CD4-positive, alpha-beta T cell treated with Interferon alpha-2 for 1 hour (primary cell): ENCODE data around the gene FETUB.
"Not testable (repeated sequence)": the region's sequence is repeated elsewhere in the genome, so short reads cannot be mapped to it uniquely, and the experiment has no call there.

Experiments used
- DNase-seq, 2 donors: peaks; one replicate each; pipeline ENCODE4 v3.0.0-alpha.2; 2020 to 2022

FETUB gene

GRCh38 chr3:186683979-186684378 is 43.8 kb downstream of the FETUB start:
- DNase-seq = no peak

GRCh38 chr3:186686475-186686874 is 46.3 kb downstream of the FETUB start:
- DNase-seq = peak in 1 of 2 donors; percentile 5

- DNase-seq = no peak
Observed at GRCh38 chr3:186687120-186687651, 47.0 kb downstream of the FETUB start.

GRCh38 chr3:186690304-186690703 is 50.1 kb downstream of the FETUB start:
- not testable (repeated sequence) for DNase-seq

GRCh38 chr3:186691676-186692075 is 51.5 kb downstream of the FETUB start:
- no peak for DNase-seq

DNA sequence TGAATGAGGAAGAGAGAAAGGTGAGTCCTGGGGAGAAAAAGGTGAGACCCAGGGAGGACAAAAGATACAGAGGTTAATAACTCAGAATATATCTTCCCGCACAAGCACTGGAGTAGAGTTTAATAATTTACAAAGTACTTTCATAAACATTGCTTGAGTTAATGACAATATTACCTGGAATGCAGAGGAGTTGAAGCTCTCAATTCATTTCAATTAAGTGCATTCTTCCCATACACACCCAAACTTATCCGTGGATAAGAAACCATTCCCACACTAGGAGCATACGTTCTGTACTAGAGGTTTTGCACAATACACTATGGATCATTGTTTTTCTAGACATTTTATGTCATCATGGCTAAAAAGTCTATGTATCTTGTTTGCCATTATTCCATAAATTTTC is 53.6 kb downstream of the FETUB start:
- DNase-seq = no peak

DNA sequence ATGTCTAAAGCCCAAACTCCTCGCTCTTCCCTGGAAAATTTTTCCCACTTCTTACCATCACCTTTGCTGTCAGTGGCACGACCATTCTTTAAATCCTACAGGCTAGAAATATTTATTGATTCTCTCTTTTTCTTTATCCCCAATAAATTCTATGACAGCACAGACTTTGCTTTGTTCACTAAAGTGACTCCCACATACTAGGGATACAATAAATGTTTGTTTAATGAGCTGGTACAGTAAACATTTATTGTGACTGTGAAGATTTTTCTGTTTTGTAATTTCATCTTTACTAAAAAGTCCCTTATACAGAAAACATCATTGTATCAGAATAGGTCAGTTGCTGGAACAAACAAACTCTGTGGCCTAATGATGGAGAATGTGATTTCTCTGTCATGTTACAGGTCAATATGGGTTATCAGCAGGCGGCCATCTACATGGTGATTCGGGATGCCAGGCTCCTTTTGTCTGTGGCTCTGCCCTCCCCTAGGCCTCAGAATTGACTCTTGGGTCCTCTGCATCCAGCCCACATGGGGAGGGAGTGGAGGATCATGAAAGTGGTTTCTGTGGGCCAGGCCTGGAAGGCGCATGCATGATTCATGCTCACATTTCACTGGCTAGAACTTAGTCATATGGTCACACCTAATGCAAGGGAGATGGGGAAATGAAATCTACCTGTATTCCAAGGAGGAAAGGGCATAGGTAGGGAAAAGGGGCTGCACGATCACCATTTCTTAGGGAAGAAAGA is 54.3 kb downstream of the FETUB start:
- no peak for DNase-seq

DNA sequence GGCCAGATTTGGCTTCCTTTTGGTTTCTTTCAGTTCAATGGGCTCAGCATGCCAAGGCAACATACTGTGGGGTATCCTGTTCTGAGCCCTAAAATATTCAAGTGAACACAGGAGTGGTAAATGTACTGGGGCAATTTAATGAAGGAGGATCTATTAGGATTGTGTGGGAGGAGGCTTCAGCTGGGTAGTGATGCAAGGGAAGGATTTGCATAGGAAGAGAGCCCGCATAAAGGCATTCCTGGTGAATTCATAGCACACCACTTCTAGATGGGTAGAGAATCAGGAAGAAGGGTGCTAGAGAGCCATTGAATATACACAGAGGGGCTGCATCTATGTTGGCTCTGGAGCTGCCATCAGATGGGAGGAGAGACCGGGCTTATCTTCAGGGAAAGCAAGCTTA is 56.3 kb downstream of the FETUB start:
- no peak for DNase-seq

DNA sequence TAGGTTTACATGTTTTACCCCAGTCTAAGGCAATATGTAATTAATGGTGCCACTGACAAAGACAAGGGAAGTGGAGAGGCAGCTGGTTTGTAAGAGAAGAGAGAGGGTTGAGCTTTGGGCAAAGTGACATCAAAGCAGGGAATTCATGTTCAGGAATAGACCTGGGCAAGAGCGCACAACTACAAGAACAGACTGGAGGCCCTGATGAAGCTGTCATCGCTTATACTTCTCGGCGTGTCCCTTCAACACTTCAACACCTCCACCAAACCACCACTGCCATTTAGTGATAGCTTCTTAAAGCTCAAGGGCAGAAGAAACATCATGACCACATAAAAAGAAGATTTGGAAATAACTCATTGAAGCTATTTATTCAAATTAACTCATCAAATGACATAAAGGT is 57.3 kb downstream of the FETUB start:
- DNase-seq = no peak

DNA sequence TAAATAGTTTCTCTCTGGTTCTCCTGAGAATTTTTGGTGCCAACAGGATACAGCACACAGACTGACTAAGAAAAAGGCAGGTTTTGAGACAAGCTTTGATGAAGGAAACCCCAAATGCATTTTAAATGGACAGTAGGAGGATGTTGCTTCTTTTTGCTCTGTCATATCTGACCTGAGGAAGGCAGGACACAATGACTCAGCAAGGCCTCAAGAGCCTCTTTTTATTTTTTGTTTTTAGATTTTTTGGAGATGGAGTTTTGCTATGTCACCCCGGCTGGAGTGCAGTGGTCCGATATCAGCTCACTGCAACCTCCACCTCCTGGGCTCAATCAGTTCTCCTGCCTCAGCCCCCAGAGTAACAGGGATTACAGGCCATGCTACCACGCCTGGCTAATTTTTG is 60.1 kb downstream of the FETUB start:
- no peak for DNase-seq

GRCh38 chr3:186702451-186702850 is 62.3 kb downstream of the FETUB start:
- not testable (repeated sequence) for DNase-seq
